Endothelial cell (in vitro differentiated cells): ENCODE data around the gene BEST1. TPM values are rescaled to one million over a fixed set of nuclear protein-coding genes. Genes with fewer than 3 reads are reported as not detected.

Experiments used
- DNase-seq: peaks from one replicate; pipeline ENCODE4 v3.0.0; 2021; ENCODE audit warnings: low spot score
- H3K27ac Mint-ChIP-seq: one replicate; pipeline ENCODE4 v1.8.0; 2021; ENCODE audit warnings: mixed read lengths, inconsistent platforms; ENCODE audit not compliant: unreplicated experiment
- H3K27me3 Mint-ChIP-seq: one replicate; pipeline ENCODE4 v1.8.0; 2021; ENCODE audit warnings: mild to moderate bottlenecking, moderate library complexity, mixed read lengths, inconsistent platforms; ENCODE audit not compliant: unreplicated experiment
- H3K36me3 Mint-ChIP-seq: one replicate; pipeline ENCODE4 v1.8.0; 2021; ENCODE audit warnings: mild to moderate bottlenecking, low read depth, mixed read lengths, inconsistent platforms; ENCODE audit not compliant: unreplicated experiment
- H3K4me1 Mint-ChIP-seq: one replicate; pipeline ENCODE4 v1.8.0; 2021; ENCODE audit warnings: mild to moderate bottlenecking, mixed read lengths, inconsistent platforms; ENCODE audit not compliant: unreplicated experiment
- H3K4me3 Mint-ChIP-seq: one replicate; pipeline ENCODE4 v1.8.0; 2021; ENCODE audit warnings: mild to moderate bottlenecking, mixed read lengths, inconsistent platforms; ENCODE audit not compliant: unreplicated experiment
- H3K9me3 Mint-ChIP-seq: one replicate; pipeline ENCODE4 v1.8.0; 2021; ENCODE audit warnings: mixed read lengths, inconsistent platforms; ENCODE audit not compliant: unreplicated experiment
- CTCF ChIP-seq: fragments of 200-600 bp; sonication (generic); IDR thresholded peaks from one replicate; pipeline ENCODE4 v1.5.0; 2021; ENCODE audit warnings: antibody characterized with exemption; ENCODE audit not compliant: unreplicated experiment
- total RNA-seq: library from RNA; stranded (reverse); fragmentation: NEBNext Ultra II Directional; extraction: Animal tissue kit (Norgen Biotek cat#: 25700); gene quantifications from one replicate; pipeline ENCODE4 v1.2.1, GENCODE V29; 2021; ENCODE audit not compliant: unreplicated experiment

Gene BEST1
- total RNA-seq, 1 donor from 2014 or later: 0.08 TPM

DNA sequence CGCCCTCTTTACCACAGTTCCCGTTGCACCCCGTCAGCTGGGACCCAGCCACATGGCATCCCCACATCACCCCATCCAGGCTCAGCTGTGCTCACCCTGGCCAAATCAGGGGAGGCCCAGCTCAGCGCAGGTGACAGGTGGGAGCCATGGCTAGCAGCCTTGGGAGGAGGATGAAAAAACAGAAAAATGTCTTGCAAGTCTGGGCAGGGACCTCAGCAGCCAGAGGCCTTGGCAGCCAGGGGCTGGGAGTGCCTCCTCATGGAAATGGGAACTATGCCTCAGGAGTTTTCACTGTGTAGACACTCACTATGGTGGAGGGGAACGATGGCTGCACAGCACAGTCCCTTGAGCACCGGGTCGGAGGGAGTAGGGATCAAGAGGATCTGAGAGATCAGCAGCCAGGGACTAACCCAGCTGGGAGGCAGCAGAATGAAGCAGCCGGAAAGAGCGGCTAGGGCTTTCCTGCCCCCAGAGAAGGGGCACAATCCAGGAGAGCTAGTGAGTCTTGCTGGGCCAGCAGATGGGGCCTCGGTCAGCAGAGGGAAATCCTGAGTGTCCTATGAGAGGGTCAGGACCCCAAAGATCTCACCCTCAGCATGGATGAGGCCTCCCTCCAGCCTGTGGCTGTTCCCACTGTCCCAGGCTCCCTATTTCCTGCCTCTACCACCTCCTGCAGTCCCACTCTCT, 23.5 kb downstream of the BEST1 start:
- peak overlapping the region; percentile 48 for H3K27ac Mint-ChIP-seq
- no peaks in the 10 kb centered on the region for H3K36me3 Mint-ChIP-seq
- H3K4me3 Mint-ChIP-seq: no peak overlapping the region
- peaks cover 8% of the 10 kb centered on the region for H3K27me3 Mint-ChIP-seq
- H3K9me3 Mint-ChIP-seq: no peaks in the 10 kb centered on the region
- H3K4me1 Mint-ChIP-seq: peaks cover 25% of the 10 kb centered on the region
- TF ChIP-seq CTCF: no peak
- no peak for DNase-seq

DNA sequence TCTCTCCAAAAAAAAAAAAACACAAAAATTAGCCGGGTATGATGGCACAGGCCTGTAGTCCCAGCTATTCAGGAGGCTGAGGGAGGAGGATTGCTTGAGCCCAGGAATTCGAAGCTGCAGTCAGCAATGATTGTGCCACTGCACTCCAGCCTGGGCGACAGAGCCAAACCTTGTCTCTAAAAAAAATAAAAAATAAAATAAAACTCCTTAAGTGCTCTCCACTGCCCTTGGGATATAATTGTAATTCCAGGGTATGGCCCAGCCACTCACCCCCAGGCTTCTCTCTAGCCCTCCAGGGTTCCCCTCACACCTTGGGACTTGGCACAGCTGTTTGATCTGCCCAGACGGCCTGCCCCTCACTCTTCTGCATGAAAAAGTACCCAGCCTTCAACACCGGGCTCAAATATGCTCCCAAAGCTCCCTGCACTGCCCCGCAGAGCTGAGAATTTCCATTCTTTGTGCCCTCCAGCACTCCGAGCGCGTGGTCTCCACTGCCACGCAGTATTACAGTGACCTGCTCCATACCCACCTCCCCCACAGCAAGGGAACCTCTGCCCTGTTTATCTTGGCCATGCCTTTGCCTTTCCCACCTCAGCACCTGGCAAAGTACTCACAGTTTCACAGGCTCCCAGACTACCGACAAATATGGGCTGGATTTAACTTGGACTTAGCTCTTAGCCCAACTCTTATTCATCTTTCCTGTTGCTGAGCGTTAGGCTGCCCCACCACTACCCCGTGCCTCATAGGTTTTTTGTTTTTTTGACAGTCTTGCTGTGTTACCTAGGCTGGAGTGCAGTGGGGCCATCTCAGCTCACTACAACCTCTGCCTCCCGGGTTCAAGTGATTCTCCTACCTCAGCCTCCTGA, 24.8 kb downstream of the BEST1 start:
- TF ChIP-seq CTCF: no peak
- H3K4me3 Mint-ChIP-seq: no peak overlapping the region
- peaks cover 23% of the 10 kb centered on the region for H3K4me1 Mint-ChIP-seq
- no peaks in the 10 kb centered on the region for H3K36me3 Mint-ChIP-seq
- no peaks in the 10 kb centered on the region for H3K9me3 Mint-ChIP-seq
- H3K27me3 Mint-ChIP-seq: peaks cover 11% of the 10 kb centered on the region
- peak overlapping the region; percentile 3 for H3K27ac Mint-ChIP-seq
- no peak for DNase-seq

DNA sequence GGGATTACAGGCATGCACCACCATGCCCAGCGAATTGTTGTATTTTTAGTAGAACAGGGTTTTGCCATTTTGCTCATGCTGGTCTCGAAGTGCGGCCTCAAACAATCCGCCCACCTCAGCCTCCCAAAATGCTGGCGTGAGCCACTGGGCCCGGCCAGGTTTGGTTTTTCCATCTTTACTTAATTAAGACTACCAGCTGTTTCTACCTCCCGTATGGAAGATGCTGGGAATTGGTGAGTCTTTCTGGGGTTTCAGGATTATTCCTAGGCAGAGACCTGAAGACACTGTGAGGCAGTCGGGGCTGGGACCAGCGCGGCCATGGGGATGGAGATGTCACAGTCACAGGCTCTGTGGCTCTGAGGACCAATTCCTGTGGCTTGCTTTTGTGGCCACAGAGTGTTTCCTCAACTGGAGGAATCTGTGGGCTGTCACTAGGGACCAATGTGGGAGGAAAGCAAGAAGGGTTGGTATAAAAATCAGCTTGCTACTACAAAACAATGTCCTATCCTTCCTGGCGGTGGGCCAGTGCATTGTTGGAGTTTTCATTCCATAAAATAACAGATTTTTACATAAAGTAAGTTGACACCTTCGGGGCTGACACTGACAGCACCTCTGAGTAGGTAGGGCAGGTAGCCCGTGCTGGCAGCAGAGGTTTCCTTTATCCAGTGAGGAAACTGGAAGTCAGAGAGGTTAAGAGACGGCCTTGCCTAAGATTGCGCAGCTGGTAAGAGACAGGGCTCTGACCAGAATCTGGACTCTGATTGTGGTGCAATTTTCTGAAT, 25.7 kb downstream of the BEST1 start:
- no peak for DNase-seq
- no peak for TF ChIP-seq CTCF
- no peaks in the 10 kb centered on the region for H3K36me3 Mint-ChIP-seq
- H3K4me1 Mint-ChIP-seq: peaks cover 21% of the 10 kb centered on the region
- no peak overlapping the region for H3K27ac Mint-ChIP-seq
- H3K27me3 Mint-ChIP-seq: peaks cover 11% of the 10 kb centered on the region
- no peaks in the 10 kb centered on the region for H3K9me3 Mint-ChIP-seq
- H3K4me3 Mint-ChIP-seq: no peak overlapping the region

GRCh38 chr11:61976420-61976800, 26.3 kb downstream of the BEST1 start:
- TF ChIP-seq CTCF: no peak
- H3K27me3 Mint-ChIP-seq: peaks cover 10% of the 10 kb centered on the region
- no peak overlapping the region for H3K4me3 Mint-ChIP-seq
- DNase-seq: no peak
- no peak overlapping the region for H3K27ac Mint-ChIP-seq
- H3K36me3 Mint-ChIP-seq: no peaks in the 10 kb centered on the region
- peaks cover 15% of the 10 kb centered on the region for H3K4me1 Mint-ChIP-seq
- no peaks in the 10 kb centered on the region for H3K9me3 Mint-ChIP-seq
